ENCODE results near the gene CAPZB.

GRCh38 chr1:19436716-19437476 is 48.4 kb downstream of the CAPZB start:
- TF ChIP-seq, protein P1, sequence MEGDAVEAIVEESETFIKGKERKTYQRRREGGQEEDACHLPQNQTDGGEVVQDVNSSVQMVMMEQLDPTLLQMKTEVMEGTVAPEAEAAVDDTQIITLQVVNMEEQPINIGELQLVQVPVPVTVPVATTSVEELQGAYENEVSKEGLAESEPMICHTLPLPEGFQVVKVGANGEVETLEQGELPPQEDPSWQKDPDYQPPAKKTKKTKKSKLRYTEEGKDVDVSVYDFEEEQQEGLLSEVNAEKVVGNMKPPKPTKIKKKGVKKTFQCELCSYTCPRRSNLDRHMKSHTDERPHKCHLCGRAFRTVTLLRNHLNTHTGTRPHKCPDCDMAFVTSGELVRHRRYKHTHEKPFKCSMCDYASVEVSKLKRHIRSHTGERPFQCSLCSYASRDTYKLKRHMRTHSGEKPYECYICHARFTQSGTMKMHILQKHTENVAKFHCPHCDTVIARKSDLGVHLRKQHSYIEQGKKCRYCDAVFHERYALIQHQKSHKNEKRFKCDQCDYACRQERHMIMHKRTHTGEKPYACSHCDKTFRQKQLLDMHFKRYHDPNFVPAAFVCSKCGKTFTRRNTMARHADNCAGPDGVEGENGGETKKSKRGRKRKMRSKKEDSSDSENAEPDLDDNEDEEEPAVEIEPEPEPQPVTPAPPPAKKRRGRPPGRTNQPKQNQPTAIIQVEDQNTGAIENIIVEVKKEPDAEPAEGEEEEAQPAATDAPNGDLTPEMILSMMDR (IDR thresholded peaks at IDR 0.05) = no peak
- TF ChIP-seq POLR2A (IDR thresholded peaks at IDR 0.05; ENCODE audit: low read length) (no peak), MAX (IDR thresholded peaks at IDR 0.05) (no peak), RAD21 (conservative IDR thresholded peaks at IDR 0.05 in 1 of 2, IDR thresholded peaks at IDR 0.05 in 1 of 2) (no peak), SMC3 (IDR thresholded peaks at IDR 0.05) (no peak), MAFK (IDR thresholded peaks at IDR 0.05; ENCODE audit: partially characterized antibody) (peak; percentile 63), EP300 (IDR thresholded peaks at IDR 0.05) (no peak), NR3C1 (IDR thresholded peaks at IDR 0.05) (no peak)
- TF ChIP-seq, protein P2, sequence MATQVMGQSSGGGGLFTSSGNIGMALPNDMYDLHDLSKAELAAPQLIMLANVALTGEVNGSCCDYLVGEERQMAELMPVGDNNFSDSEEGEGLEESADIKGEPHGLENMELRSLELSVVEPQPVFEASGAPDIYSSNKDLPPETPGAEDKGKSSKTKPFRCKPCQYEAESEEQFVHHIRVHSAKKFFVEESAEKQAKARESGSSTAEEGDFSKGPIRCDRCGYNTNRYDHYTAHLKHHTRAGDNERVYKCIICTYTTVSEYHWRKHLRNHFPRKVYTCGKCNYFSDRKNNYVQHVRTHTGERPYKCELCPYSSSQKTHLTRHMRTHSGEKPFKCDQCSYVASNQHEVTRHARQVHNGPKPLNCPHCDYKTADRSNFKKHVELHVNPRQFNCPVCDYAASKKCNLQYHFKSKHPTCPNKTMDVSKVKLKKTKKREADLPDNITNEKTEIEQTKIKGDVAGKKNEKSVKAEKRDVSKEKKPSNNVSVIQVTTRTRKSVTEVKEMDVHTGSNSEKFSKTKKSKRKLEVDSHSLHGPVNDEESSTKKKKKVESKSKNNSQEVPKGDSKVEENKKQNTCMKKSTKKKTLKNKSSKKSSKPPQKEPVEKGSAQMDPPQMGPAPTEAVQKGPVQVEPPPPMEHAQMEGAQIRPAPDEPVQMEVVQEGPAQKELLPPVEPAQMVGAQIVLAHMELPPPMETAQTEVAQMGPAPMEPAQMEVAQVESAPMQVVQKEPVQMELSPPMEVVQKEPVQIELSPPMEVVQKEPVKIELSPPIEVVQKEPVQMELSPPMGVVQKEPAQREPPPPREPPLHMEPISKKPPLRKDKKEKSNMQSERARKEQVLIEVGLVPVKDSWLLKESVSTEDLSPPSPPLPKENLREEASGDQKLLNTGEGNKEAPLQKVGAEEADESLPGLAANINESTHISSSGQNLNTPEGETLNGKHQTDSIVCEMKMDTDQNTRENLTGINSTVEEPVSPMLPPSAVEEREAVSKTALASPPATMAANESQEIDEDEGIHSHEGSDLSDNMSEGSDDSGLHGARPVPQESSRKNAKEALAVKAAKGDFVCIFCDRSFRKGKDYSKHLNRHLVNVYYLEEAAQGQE (IDR thresholded peaks at IDR 0.05) = no peak
- TF ChIP-seq, protein P3, sequence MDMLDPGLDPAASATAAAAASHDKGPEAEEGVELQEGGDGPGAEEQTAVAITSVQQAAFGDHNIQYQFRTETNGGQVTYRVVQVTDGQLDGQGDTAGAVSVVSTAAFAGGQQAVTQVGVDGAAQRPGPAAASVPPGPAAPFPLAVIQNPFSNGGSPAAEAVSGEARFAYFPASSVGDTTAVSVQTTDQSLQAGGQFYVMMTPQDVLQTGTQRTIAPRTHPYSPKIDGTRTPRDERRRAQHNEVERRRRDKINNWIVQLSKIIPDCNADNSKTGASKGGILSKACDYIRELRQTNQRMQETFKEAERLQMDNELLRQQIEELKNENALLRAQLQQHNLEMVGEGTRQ (IDR thresholded peaks at IDR 0.05) = no peak

Data from A549 (cell line).